Nucleus accumbens (tissue), 56 donors: Measurements from ENCODE around the gene JAM2.
A peak's percentile ranks its signal among the peaks of the same experiment; 100 is the strongest.
"Not testable (repeated sequence)": the region's sequence is repeated elsewhere in the genome, so short reads cannot be mapped to it uniquely, and the experiment has no call there.

Source experiments
- DNase-seq, 56 donors: peaks; one replicate each; lab custom pipeline; 2025; lab: John Stamatoyannopoulos, UW

Gene JAM2

GRCh38 chr21:25710550-25710949 is 71.5 kb downstream of the JAM2 start:
- no peak for DNase-seq

- DNase-seq: not testable (repeated sequence)
Measured at GRCh38 chr21:25714066-25714465, 75.0 kb downstream of the JAM2 start.

DNA sequence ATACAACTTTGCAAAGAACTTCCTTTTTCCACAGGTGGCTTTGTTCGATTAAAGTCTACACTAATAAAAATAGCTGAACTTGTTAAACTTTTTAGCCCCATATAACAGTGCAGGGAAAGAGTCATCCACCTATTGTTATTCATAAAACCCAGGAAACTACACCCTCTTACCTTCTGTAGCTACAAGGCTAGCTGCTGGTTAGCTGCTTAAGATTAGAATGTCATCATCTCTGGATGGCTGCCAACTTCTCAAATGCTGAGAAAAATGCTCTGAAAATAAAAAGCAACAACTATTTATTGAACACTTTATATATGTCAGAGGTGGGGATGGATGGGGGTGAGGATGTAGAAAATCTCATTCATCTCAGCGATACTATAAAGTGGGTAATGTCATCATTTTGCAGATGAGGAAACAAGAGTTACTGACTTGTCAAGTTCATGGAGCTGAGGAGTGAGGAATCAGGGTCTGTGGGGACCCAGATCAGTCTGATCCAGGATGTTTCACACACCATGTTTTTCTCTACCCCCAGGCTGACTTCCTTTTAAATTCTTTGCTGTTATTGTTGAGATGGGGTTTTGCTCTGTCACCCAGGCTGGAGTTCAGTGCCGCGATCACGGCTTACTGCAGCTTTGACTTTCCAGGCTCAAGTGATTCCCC is 78.6 kb downstream of the JAM2 start:
- DNase-seq: no peak

DNA sequence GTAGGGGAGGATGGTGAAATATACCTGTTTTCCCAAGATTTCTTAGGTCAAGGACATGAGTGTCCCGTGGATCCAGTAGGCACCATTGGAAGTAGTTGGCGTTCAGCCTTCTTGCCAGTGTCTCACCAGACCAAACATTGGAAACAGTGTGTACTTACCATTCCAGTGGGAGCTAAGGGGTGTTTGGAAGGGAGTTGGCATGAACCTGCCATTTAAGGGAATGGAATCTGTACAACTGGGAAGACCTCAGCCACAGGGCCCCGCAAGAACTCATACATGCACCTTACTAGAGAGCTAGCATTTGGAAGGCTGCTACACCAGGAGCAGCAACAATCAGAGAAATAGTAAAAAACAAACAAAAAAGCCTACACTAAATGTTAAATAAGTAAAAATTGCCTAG is 82.9 kb downstream of the JAM2 start:
- no peak for DNase-seq

GRCh38 chr21:25722631-25723030 is 83.6 kb downstream of the JAM2 start:
- DNase-seq: no peak

- DNase-seq: no peak
Measured at GRCh38 chr21:25732091-25732760, 93.2 kb downstream of the JAM2 start.

GRCh38 chr21:25733859-25734653 is 95.0 kb downstream of the JAM2 start:
- peak in 9 of 56 donors; percentile 3 to 67 (median 55) for DNase-seq

GRCh38 chr21:25734654-25734903 is 95.5 kb downstream of the JAM2 start:
- no peak for DNase-seq

DNA sequence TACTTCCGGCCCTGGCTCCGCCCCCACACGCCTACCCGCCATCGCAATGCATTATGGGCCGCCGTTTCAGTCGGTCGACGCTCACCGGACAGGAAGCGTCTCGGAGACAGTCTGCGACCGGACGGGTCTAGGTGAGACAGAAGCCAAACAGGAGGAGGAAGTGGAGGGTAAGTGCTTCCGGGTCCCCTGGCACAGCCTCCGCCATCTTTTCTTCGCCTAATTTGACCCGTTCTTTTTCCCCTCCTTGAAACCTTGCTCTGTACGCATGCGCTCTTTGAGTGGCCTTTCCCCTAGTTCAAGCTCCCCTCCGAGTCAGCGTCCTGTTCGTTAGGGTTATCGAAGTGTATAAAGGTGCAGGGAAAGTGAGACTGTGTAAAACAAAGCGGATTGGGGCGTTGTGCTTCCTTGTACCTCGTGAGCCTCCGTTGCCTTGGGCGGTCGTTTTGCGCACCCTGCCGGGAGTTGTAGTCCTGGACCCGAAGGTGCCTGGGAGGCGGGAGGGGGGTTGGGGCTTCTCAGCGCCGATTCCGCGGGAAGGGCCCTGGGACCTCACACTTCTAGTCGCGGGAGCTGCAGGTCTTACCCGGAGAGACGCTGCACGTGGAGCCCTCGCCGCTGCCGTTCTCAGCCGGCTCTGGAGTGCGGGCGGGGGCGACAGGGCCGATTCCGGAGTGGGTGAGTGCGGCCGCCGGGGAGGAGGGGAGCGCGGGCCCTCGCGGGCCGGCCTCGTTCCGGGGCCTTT is 96.0 kb downstream of the JAM2 start, which contains the start of the genes ATP5PF and GABPA:
TSS of gene ATP5PF (minus strand) at position 1 of the 742 bp plus-strand sequence. CDS start 5,110 bp downstream, outside the sequence.
TSS of gene GABPA (plus strand) at position 69 of the 742 bp plus-strand sequence. CDS start 6,627 bp downstream, outside the sequence.
- peak; percentile 59 to 99 (median 96) for DNase-seq

DNA sequence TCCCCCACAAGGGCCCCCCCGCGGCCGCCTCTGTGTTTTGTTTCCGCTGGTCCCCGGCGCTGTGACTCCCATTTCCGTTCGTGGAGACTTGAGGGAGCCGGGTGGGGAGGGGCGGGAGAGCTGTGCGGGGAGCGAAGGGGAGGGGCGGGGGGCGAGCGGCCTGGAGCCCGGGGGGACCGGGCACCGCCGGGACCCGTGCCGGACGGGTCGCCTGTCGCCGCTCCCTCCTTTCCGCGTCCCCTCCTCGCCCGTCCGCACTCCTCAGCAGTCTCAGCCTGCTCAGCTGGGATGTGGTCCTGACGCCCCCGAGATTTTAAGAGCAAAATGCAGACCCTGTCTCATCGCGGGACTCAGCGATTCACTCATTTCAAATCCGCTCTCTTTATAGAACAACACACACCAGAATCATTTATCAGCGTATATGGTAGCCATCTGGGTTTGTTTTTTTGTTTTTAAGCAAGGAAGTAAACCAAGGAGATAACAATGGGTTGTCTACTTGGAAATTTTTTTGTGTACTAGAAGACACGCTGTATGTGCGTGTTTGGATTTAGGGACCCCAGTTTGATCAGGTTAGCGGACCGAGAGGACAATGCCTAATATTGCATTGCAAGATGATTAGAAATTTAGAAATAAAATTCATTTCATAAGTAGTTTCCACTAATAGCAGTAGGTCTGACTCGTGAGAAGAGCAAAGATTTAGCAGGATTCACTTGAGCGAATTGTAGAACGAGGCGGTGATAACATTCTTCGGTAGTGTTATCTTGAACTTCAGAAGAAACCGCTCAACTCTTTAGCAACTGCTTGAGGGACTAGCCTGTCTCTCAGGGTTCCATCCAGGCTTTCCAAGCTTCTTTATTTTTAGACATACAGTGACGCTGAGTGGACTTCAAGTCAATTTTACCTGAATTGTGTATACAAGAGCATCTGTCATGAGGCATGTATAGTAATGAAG is 96.9 kb downstream of the JAM2 start:
- DNase-seq: peak in 30 of 56 donors; percentile 41 to 94 (median 84)

DNA sequence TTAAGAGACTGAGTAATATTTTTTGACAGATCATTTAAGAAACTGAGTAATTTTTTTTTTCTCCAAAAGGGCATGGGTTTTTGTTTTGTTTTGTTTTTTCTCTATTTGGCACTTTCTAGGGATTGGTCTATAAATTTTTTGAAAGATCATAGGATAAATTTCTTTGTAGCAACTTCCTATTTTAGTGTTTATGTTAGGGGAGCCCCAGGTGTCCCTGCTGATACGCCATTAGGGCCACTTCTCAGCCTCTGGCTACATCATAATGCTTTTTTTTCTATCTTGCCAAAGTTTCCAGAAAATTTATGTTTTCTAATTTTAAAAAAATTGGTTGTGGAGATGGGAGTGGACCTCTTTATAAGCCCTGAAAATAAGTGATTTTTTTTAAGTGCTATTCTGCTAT is 98.4 kb downstream of the JAM2 start:
- DNase-seq: no peak

- no peak for DNase-seq
Measured at GRCh38 chr21:25742900-25743299, 103.8 kb downstream of the JAM2 start.

GRCh38 chr21:25744854-25745253 is 105.8 kb downstream of the JAM2 start:
- no peak for DNase-seq

- DNase-seq: no peak
Measured at GRCh38 chr21:25750085-25750484, 111.0 kb downstream of the JAM2 start.

DNA sequence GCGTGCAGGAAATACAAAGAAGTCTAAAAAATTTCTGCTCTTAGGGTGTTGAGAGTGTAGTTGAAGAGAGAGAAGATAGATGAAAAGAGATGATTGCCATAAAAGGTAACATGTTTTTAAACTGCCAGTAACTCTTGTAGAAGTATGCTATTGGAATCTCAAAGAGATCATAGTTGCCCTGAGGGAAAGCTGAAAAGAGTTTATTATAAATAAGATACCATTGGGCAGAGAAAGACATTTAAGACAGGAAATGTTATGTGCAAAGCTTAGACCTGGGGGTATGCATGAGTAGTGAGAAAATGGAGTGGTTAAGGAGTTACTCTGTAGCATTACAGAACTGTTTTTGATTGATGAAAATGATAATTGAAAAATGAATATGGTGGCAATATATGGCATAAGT is 113.4 kb downstream of the JAM2 start:
- DNase-seq: no peak

GRCh38 chr21:25756190-25756932 is 117.3 kb downstream of the JAM2 start:
- DNase-seq: no peak

GRCh38 chr21:25757531-25757930 is 118.5 kb downstream of the JAM2 start:
- no peak for DNase-seq

DNA sequence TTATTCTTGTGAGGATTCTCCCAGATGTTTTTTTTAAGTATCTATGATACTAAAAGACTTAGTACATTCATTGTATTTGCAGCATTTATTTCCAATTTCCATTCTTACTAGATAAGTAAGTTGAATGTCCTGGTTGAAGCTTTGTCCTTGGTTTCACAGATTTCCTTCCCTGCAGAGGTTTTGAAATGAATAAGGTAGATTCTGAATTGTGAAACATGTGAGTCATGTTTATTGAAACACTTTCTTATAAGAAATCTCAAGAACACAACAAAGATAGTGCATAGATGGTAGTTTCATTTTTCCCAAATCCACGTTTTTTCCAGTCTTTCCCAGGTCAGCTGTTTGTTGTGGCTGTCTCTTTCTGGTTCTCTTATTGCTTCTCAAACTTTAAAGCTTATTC is 120.5 kb downstream of the JAM2 start:
- no peak for DNase-seq

DNA sequence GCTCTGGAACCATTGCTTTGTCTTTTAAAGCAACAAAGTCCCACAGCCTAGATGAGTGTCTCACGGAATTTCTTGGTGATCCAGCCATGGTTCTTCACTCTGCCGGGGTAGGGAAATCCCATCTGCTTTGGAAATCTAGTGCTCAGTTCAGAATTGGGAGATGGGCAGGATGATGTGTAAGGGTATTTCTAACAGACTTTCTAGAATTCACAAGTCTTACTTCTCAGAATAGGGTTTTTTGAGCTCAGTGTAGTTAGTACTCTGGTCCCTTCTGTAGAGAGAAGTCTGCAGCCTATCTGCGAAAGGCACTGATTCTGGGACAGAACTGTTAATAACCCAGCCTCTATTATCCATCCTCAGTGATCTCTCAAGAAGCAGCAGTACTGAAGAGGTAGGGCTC is 121.0 kb downstream of the JAM2 start:
- DNase-seq: no peak
